Measurements from ENCODE around the gene NRBF2.

NRBF2 gene

GRCh38 chr10:63173468-63174232, 40.5 kb downstream of the NRBF2 start:
- no peak overlapping the region for H3K4me3 ChIP-seq (ENCODE audit: low read length)
- no peak for TF ChIP-seq CTCF (conservative IDR thresholded peaks at IDR 0.05; ENCODE audit: low read length)
- no peak for DNase-seq (ENCODE audit: low read depth)

- DNase-seq (ENCODE audit: low read depth), result no peak
- TF ChIP-seq CTCF (conservative IDR thresholded peaks at IDR 0.05; ENCODE audit: low read length), result no peak
- no peak overlapping the region for H3K4me3 ChIP-seq (ENCODE audit: low read length)
These were observed 42.4 kb downstream of the NRBF2 start for GRCh38 chr10:63175534-63175933.

- no peak for TF ChIP-seq CTCF (conservative IDR thresholded peaks at IDR 0.05; ENCODE audit: low read length)
- DNase-seq (ENCODE audit: low read depth), result no peak
- no peak overlapping the region for H3K4me3 ChIP-seq (ENCODE audit: low read length)
These were observed 59.7 kb downstream of the NRBF2 start for GRCh38 chr10:63192826-63193225.

- peak; percentile 86 for DNase-seq (ENCODE audit: low read depth)
- H3K4me3 ChIP-seq (ENCODE audit: low read length), result no peak overlapping the region
- no peak for TF ChIP-seq CTCF (conservative IDR thresholded peaks at IDR 0.05; ENCODE audit: low read length)
These were observed 64.4 kb downstream of the NRBF2 start for GRCh38 chr10:63197344-63198092.

- DNase-seq (ENCODE audit: low read depth), result no peak
- H3K4me3 ChIP-seq (ENCODE audit: low read length), result no peak overlapping the region
- TF ChIP-seq CTCF (conservative IDR thresholded peaks at IDR 0.05; ENCODE audit: low read length), result no peak
These were observed 66.6 kb downstream of the NRBF2 start for GRCh38 chr10:63199716-63200115.

GRCh38 chr10:63200431-63200830, 67.3 kb downstream of the NRBF2 start:
- DNase-seq (ENCODE audit: low read depth), result no peak
- TF ChIP-seq CTCF (conservative IDR thresholded peaks at IDR 0.05; ENCODE audit: low read length), result no peak
- H3K4me3 ChIP-seq (ENCODE audit: low read length), result no peak overlapping the region

GRCh38 chr10:63201118-63201517, 68.0 kb downstream of the NRBF2 start:
- no peak for TF ChIP-seq CTCF (conservative IDR thresholded peaks at IDR 0.05; ENCODE audit: low read length)
- DNase-seq (ENCODE audit: low read depth), result no peak
- no peak overlapping the region for H3K4me3 ChIP-seq (ENCODE audit: low read length)
